Upper lobe of right lung (tissue), 1 donor: ENCODE results near the gene LYRM9. TPM values are rescaled to one million over a fixed set of nuclear protein-coding genes. Genes with fewer than 3 reads are reported as not detected.

Experiments used
- ATAC-seq: fragments of 200-7000 bp; cut with Tn5 transposase; one replicate; pipeline ENCODE4 v1.9.1; 2020; ENCODE audit warnings: mild to moderate bottlenecking, moderate library complexity
- DNase-seq: peaks from one replicate; pipeline ENCODE4 v3.0.0-alpha.2; 2020
- H3K27ac ChIP-seq: fragments of 200-600 bp; one replicate; pipeline ENCODE4 v1.8.0; 2022
- H3K27me3 ChIP-seq: fragments of 200-600 bp; one replicate; pipeline ENCODE4 v1.8.0; 2022; ENCODE audit warnings: mild to moderate bottlenecking
- H3K36me3 ChIP-seq: fragments of 200-600 bp; one replicate; pipeline ENCODE4 v1.8.0; 2022
- H3K4me1 ChIP-seq: fragments of 200-600 bp; one replicate; pipeline ENCODE4 v1.8.0; 2022
- H3K4me3 ChIP-seq: fragments of 200-600 bp; one replicate; pipeline ENCODE4 v1.8.0; 2022; ENCODE audit warnings: mild to moderate bottlenecking
- H3K9me3 ChIP-seq: fragments of 200-600 bp; one replicate; pipeline ENCODE4 v1.8.0; 2022
- CTCF ChIP-seq: fragments of 200-600 bp; IDR thresholded peaks from one replicate; pipeline ENCODE4 v1.8.0; 2022; ENCODE audit warnings: antibody characterized with exemption
- intact Hi-C: fragments of 100-400 bp; cut with DNase I; formaldehyde crosslinking; loops from one replicate; pipeline ENCODE4 v1.11.0; 2022
- total RNA-seq: library from RNA; stranded (reverse); fragmentation: NEBNext Ultra II Directional; extraction: Animal tissue kit (Norgen Biotek cat#: 25700); gene quantifications from one replicate; pipeline ENCODE4 v1.2.1, GENCODE V29; 2021
- donor health status: DM: no; HTN: yes; CAD: no; lungs with severe emphysema.

The LYRM9 gene
- total RNA-seq, 1 donor from 2014 or later: 9.0 TPM

DNA sequence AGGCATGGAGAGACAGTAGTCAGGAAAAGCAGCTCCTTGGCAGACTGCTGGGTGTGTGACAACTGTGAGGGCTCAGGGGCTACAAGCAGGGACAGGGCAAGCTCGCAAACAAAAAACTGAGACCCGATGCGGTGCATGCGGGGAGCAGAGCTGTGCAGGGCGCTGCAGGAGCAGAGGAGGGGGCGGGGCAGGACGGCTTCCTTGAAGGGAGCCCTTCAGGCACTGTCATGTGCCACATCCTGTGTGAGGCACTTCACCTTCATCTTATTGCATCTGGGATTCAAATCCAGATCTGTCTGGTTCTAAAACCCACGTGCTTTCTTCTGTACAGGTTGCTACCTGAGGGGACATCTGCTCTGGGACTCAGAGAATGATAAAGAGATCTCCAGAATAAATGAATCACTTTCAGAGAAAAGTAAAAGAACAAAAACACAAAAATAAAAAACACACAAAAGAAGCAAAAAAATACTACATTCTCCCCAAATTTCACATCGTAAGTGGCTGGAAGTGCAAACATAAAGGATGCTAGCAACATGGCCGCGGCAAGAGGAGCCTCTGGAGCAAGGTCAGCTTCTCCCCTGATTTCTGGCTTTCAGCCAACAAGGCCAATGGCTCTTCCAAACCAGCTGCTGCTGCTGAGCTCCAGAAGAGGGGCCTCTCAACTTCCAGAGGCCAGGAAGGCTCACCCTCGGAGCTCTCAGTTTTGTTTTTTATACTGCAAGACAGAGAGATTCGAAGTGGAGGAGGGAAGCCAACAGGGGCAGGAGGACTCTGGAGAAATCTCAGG lies 14.2 kb downstream of the LYRM9 start:
- Histone ChIP-seq H3K4me1 (no peaks in the 10 kb centered on the region), H3K9me3 (no peaks in the 10 kb centered on the region), H3K36me3 (no peaks in the 10 kb centered on the region), H3K4me3 (no peak overlapping the region), H3K27me3 (no peaks in the 10 kb centered on the region), H3K27ac (no peak overlapping the region)
- no peak for TF ChIP-seq CTCF
- ATAC-seq (no peak), DNase-seq (no peak)
- intact Hi-C loops: no loop called here

DNA sequence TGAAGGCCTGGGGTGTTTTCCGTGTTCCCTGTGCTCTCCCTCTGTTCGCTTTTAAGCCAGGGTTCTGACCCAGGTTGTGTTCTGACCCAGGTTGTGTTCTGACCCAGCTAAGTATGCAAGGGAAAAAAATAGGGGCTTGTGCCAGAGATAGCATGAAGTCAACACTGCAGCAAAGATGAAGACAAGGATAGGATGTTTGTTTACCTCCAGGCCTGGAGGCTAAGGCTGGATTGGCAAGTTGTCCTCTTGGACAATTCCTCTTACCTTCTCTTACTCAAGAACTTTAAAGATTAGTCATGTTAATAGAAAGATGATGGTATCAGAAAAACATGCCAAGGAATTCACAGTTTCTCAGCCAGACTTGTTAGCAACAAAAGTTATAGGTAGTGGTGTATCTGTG lies 19.4 kb downstream of the LYRM9 start:
- no peaks in the 10 kb centered on the region for H3K27me3 ChIP-seq
- intact Hi-C loops: no loop called here
- H3K36me3 ChIP-seq: no peaks in the 10 kb centered on the region

DNA sequence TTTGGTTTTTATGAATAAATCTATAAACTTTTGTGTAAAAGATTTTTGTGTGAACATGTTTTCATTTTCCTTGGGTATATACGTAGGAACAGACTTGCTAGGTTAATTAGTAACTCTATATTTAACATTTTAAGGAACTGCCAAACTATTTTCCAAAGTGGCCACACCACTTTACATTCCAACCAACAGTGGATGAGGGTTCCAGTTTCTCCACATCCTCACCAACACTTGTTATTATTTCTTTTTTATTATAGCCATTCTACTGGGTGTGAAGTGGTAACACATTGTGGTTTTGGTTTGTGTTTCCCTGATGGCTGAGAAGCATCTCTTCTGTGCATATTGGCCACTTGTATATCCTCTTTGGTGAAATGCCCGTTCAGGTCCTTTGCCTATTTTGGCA lies 20.0 kb downstream of the LYRM9 start:
- no peak for ATAC-seq
- intact Hi-C loops: no loop called here

More for the DNA sequence above, 19.4 kb downstream of the LYRM9 start:
- no peak for DNase-seq
- no peak overlapping the region for H3K4me3 ChIP-seq
- H3K27ac ChIP-seq: no peak overlapping the region
- ATAC-seq: no peak
- no peak for TF ChIP-seq CTCF
- H3K4me1 ChIP-seq: no peaks in the 10 kb centered on the region
- H3K9me3 ChIP-seq: no peaks in the 10 kb centered on the region

GRCh38 chr17:27872776-27873175 lies 20.4 kb downstream of the LYRM9 start:
- H3K4me3 ChIP-seq: no peak overlapping the region
- no peaks in the 10 kb centered on the region for H3K4me1 ChIP-seq
- H3K27ac ChIP-seq: no peak overlapping the region
- TF ChIP-seq CTCF: no peak
- no peaks in the 10 kb centered on the region for H3K36me3 ChIP-seq
- H3K9me3 ChIP-seq: no peaks in the 10 kb centered on the region
- no peaks in the 10 kb centered on the region for H3K27me3 ChIP-seq
- ATAC-seq (no peak), DNase-seq (no peak)
- intact Hi-C loops: no loop called here

More for the DNA sequence above, 20.0 kb downstream of the LYRM9 start:
- TF ChIP-seq CTCF: no peak
- no peak overlapping the region for H3K27ac ChIP-seq
- H3K27me3 ChIP-seq: no peaks in the 10 kb centered on the region
- H3K36me3 ChIP-seq: no peaks in the 10 kb centered on the region
- H3K4me3 ChIP-seq: no peak overlapping the region
- H3K9me3 ChIP-seq: no peaks in the 10 kb centered on the region
- no peaks in the 10 kb centered on the region for H3K4me1 ChIP-seq
- no peak for DNase-seq

DNA sequence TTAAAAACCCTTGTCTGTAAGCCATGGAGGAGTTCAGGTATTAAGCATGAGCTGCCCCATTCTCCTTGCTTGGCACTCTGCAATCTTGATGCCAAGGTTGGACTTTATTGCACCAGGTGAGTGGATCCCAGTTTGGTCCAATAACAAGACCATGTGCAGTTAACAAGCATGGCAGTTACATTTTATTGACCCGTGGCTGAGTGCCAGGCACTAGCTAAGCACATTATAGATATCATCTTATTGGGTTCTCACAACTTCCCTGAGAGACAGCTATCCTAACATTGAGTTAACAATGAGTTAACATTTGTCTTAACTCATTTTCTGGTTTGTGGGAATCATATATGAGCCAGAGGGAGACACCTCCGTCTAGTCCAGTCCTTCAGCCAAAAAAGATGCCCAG lies 21.8 kb downstream of the LYRM9 start:
- Histone ChIP-seq H3K27me3 (no peaks in the 10 kb centered on the region), H3K4me3 (no peak overlapping the region), H3K36me3 (no peaks in the 10 kb centered on the region), H3K9me3 (no peaks in the 10 kb centered on the region), H3K27ac (no peak overlapping the region), H3K4me1 (no peaks in the 10 kb centered on the region)
- intact Hi-C loops: no loop called here
- ATAC-seq (no peak), DNase-seq (no peak)
- no peak for TF ChIP-seq CTCF
